IPS DF 6.9 (cell line): Measurements from ENCODE around the gene BID.

Experiments
- DNase-seq: peaks from one replicate; pipeline ENCODE4 v3.0.0-alpha.2; 2013; ENCODE audit warnings: low read depth, low spot score
- H3K27ac ChIP-seq: one replicate; pipeline ENCODE4 v1.5.1; 2013; ENCODE audit warnings: low read length, control low read depth
- H3K27me3 ChIP-seq: 2 replicates; pipeline ENCODE4 v1.6.1; 2013; ENCODE audit warnings: mild to moderate bottlenecking, low read length; ENCODE audit not compliant: control insufficient read depth, insufficient read depth
- H3K36me3 ChIP-seq: 2 replicates; pipeline ENCODE4 v1.6.1; 2013; ENCODE audit warnings: low read length; ENCODE audit not compliant: control insufficient read depth, insufficient read depth
- H3K4me1 ChIP-seq: 2 replicates; pipeline ENCODE4 v1.6.1; 2013; ENCODE audit warnings: low read length; ENCODE audit not compliant: control insufficient read depth, insufficient read depth
- H3K4me3 ChIP-seq: 2 replicates; pipeline ENCODE4 v1.5.1; 2013; ENCODE audit warnings: mild to moderate bottlenecking, low read length
- H3K9me3 ChIP-seq: 2 replicates; pipeline ENCODE4 v1.6.1; 2013; ENCODE audit warnings: low read length, inconsistent platforms; ENCODE audit not compliant: control insufficient read depth, insufficient read depth
- WGBS: extraction: QIAGEN DNeasy Blood & Tissue Kit; methylation state at CpG from one replicate; pipeline ENCODE4 v1.1.7; 2013; ENCODE audit warnings: mixed read lengths, missing lambda C conversion rate; ENCODE audit not compliant: insufficient read length, insufficient coverage; 5-methylcytosine and 5-hydroxymethylcytosine counted together

BID gene

GRCh38 chr22:17804331-17805080 is 30.2 kb upstream of the BID start:
- H3K27ac ChIP-seq, result no peak overlapping the region
- no peak overlapping the region for H3K4me3 ChIP-seq
- no peaks in the 10 kb centered on the region for H3K27me3 ChIP-seq
- DNase-seq, result no peak
- 0 out of 2 replicates have a peak, but pooled peaks cover 2% of the 10 kb centered on the region for H3K36me3 ChIP-seq
- no peaks in the 10 kb centered on the region for H3K9me3 ChIP-seq
- no CpG with 5 or more reads among the region's 22 CpGs for WGBS
- no peaks in the 10 kb centered on the region for H3K4me1 ChIP-seq

DNA sequence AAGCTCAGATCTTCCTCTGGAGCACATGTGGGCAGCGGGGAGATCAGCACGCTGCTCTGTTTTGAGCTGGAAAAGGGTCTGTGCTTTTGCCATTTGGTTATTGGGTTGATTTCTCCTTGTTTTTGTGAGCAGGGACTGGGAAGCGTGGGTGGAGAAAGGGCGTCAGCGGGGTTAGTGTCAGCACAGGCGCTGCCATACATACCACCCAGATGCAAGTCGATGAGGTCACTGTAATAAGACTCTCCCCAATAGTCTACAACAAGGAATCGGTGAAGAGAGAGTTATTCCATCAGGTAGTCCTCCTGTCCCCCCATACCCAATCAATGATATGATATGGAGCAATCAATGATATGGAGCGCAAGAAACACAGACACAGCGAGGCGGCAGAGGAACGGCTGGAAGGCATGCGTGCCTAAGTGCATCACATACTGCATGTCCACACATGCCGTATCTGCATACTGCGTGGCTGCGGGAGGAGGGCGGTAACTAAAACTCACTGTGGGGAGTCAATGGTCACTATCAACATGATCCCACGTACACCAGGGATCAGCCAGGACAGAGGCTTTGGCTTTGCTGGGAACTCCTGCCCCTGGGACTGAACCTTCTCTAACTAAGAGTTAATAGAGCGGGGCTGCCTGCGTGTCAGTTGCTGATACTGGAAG is 29.5 kb upstream of the BID start:
- H3K36me3 ChIP-seq, result 0 out of 2 replicates have a peak, but pooled peaks cover 2% of the 10 kb centered on the region
- no peak for DNase-seq
- no peaks in the 10 kb centered on the region for H3K4me1 ChIP-seq

DNA sequence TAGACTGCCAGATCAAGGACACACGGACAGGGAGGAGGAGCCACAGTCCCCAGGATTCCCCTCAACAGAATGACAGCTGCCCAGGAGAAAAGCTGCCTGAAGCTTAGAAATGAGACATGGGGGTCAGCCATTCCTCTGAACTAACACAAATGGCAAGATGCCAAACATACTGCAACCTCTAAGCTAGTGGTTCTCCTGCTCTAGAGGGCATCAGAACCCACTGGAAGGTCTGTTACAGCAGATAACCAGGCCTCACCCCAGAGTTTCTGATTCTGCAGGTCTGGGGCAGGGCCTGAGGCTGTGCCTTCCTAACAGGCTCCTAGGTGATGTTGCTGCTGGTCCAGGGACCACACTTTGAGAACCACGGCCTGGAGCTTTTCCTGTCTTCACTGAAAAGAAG is 28.6 kb upstream of the BID start:
- Histone ChIP-seq H3K9me3 (no peaks in the 10 kb centered on the region), H3K27ac (no peak overlapping the region), H3K4me3 (no peak overlapping the region), H3K36me3 (0 out of 2 replicates have a peak, but pooled peaks cover 2% of the 10 kb centered on the region), H3K27me3 (no peaks in the 10 kb centered on the region), H3K4me1 (no peaks in the 10 kb centered on the region)
- WGBS, result no CpG with 5 or more reads among the region's 2 CpGs
- no peak for DNase-seq

More for the DNA sequence above, 29.5 kb upstream of the BID start:
- Histone ChIP-seq H3K27ac (no peak overlapping the region), H3K4me3 (no peak overlapping the region), H3K9me3 (no peaks in the 10 kb centered on the region), H3K27me3 (no peaks in the 10 kb centered on the region)
- WGBS, result no CpG with 5 or more reads among the region's 20 CpGs

DNA sequence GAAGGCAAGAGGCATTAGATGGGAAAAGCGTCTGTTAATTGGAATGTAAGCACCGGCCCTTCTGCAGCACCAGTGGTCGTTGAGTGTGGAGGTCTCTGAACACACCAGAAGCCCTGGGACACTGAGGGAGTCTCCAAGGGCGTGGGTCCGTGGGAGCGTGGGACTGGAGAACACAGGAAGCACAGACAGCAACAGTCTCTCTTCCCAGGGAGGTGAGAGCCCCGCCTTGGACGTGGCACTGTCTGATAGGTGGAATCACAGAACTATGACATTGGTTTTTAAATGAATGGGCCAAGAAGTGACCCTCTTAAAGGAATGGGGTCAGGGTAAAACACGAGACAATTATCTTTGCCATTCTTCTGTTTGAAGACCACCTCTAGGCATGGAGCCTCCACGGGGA is 28.1 kb upstream of the BID start:
- DNase-seq, result no peak
- Histone ChIP-seq H3K36me3 (0 out of 2 replicates have a peak, but pooled peaks cover 2% of the 10 kb centered on the region), H3K27ac (no peak overlapping the region), H3K9me3 (no peaks in the 10 kb centered on the region), H3K4me1 (no peaks in the 10 kb centered on the region), H3K27me3 (no peaks in the 10 kb centered on the region), H3K4me3 (no peak overlapping the region)
- no CpG with 5 or more reads among the region's 10 CpGs for WGBS

DNA sequence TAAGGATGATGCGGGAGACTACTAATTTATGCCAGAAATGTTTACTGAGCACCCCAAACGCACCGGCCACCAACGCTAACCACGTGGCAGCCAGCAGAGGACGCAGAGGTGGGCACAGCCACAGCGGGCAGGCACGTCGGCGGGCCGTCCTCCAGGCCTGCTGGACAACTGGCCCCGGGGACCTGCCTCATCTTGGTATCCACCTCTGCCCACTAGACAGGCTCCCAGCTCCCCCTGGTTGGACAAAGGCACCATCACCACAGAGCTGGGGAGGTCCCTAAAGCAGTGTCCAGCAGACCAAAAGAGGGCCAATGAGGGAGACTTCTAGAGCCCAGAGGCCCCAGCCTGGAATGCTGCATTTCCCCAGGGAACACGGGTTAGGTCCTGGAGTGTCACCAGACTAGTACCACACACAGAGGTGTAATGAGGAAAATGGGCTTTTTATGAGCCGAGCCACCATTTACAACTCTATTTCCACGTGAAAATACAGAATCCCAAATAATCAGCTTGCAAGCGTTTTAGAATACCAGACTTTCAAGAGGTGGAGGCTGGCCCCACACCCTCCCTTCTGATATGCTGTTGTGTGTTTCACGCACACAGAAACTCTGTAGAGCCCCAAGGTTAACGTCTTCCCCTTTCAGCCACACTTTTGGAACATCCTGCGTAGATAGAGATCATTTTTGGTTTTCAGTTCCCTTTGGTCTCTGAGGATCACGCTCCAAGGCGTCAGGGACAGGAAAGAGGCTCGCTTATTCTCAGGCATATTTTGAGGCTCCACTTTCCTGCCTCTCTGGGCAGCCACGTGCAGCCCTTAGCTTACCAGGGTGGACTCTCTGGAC is 23.7 kb upstream of the BID start:
- Histone ChIP-seq H3K4me3 (no peak overlapping the region), H3K36me3 (no peaks in the 10 kb centered on the region), H3K9me3 (no peaks in the 10 kb centered on the region), H3K27me3 (no peaks in the 10 kb centered on the region), H3K27ac (no peak overlapping the region), H3K4me1 (no peaks in the 10 kb centered on the region)
- WGBS, result no CpG with 5 or more reads among the region's 23 CpGs
- DNase-seq, result no peak

- no peak overlapping the region for H3K27ac ChIP-seq
- H3K36me3 ChIP-seq, result no peaks in the 10 kb centered on the region
- no peaks in the 10 kb centered on the region for H3K27me3 ChIP-seq
- no peaks in the 10 kb centered on the region for H3K9me3 ChIP-seq
- WGBS, result no CpG with 5 or more reads among the region's 5 CpGs
- H3K4me1 ChIP-seq, result no peaks in the 10 kb centered on the region
- DNase-seq, result no peak
- H3K4me3 ChIP-seq, result no peak overlapping the region
Observed at GRCh38 chr22:17796695-17797094, 22.4 kb upstream of the BID start.

DNA sequence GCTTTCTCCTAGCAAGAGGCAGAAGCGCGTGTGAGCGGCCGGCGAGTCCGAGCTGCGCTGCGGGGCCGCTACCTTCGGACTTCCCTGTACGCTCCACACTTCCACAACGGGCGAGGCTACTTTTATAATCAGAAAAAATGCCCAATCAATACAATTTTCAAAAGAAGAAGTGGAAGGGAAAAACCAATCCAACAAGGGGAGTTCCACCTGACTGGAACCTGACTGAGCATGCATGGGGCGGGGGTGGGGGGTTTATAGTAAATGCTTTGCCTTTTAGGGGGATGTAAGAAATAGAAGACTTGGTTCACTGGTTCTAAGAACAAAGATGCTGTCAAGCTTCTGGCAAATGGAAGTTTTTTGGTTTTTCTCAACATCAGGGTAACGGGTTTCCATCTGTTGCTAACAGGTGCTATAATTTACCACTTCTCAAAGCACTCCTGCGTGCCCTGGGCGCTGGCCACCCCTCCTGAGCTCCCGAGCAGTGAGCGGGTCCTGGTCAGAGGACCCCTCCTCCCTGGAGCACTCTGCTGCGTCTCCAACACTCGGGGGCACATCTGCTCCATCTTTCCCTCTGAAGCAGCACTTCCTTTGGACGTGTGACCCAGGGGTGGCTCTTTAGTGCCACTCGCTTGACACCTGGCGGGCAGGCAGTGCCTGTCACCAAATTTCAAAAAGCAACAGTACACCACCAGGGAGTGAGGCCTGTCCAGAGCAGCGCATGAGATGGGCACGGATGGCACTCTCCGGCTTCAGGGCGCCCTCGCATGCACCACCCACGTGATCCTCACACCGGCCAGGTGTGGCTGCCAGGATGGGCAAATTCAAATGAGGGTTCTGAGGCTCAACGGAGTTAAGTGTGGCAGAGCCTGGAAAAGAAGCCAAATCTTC is 21.6 kb upstream of the BID start:
- no CpG with 5 or more reads among the region's 32 CpGs for WGBS
- Histone ChIP-seq H3K36me3 (no peaks in the 10 kb centered on the region), H3K4me1 (no peaks in the 10 kb centered on the region), H3K4me3 (no peak overlapping the region), H3K27ac (no peak overlapping the region), H3K27me3 (no peaks in the 10 kb centered on the region), H3K9me3 (no peaks in the 10 kb centered on the region)
- DNase-seq, result no peak

GRCh38 chr22:17794726-17795542 is 20.7 kb upstream of the BID start:
- Histone ChIP-seq H3K27ac (no peak overlapping the region), H3K27me3 (no peaks in the 10 kb centered on the region), H3K4me3 (no peak overlapping the region), H3K9me3 (no peaks in the 10 kb centered on the region), H3K4me1 (no peaks in the 10 kb centered on the region), H3K36me3 (no peaks in the 10 kb centered on the region)
- WGBS, result no CpG with 5 or more reads among the region's 25 CpGs
- no peak for DNase-seq

GRCh38 chr22:17792854-17793434 is 18.7 kb upstream of the BID start:
- Histone ChIP-seq H3K27ac (no peak overlapping the region), H3K27me3 (no peaks in the 10 kb centered on the region), H3K4me1 (no peaks in the 10 kb centered on the region), H3K9me3 (no peaks in the 10 kb centered on the region), H3K4me3 (no peak overlapping the region), H3K36me3 (no peaks in the 10 kb centered on the region; the same call in 1 of the 2 replicates)
- DNase-seq, result no peak
- WGBS, result no CpG with 5 or more reads among the region's 29 CpGs
